C4-2B (cell line): ENCODE results near the gene PDK1.

Experiments
- CTCF ChIP-seq: fragments of 450-650 bp; conservative IDR thresholded peaks from 2 replicates; pipeline ENCODE4 v1.5.1; 2017; ENCODE audit warnings: mild to moderate bottlenecking
- ZFX ChIP-seq: fragments of 450-650 bp; IDR thresholded peaks from 2 replicates; pipeline ENCODE4 v1.6.1; 2017

- TF ChIP-seq CTCF = no peak
- TF ChIP-seq ZFX = no peak
Observed at GRCh38 chr2:172578860-172579512, 23.1 kb downstream of the PDK1 start.
